Adrenal gland (tissue), 5 donors: Measurements from ENCODE around the gene PTGDR2.

Experiments
- CTCF ChIP-seq, 6 experiments: fragments of 450-650 bp in 4 of 6; fragments of 200-600 bp in 2 of 6; sonication (generic) in 1 of 6; IDR thresholded peaks; 1 replicate in 5 of 6; 2 replicates in 1 of 6; pipeline versions ENCODE4 v1.5.1 to v1.8.0; 2016 to 2021; ENCODE audit warnings: antibody characterized with exemption in 6 of 6, mild to moderate bottlenecking in 2 of 6, moderate library complexity in 1 of 6
- POLR2A ChIP-seq, 2 donors: fragments of 450-650 bp; IDR thresholded peaks; one replicate each; pipeline ENCODE4 v1.6.1; 2017; ENCODE audit warnings: antibody characterized with exemption in 2 of 2, mild to moderate bottlenecking in 2 of 2, moderate library complexity in 1 of 2
- donor health status: DM: no; HTN: no; CAD: no.

GRCh38 chr11:60900673-60901404 is 45.1 kb upstream of the PTGDR2 start:
- no peak for TF ChIP-seq CTCF (IDR thresholded peaks at IDR 0.05)
- no peak for TF ChIP-seq POLR2A (IDR thresholded peaks at IDR 0.05)
